ENCODE data around the gene DTYMK. TPM values are rescaled to one million over a fixed set of nuclear protein-coding genes. Genes with fewer than 3 reads are reported as not detected.

Gene DTYMK
- total and polyA plus RNA-seq, 2 donors (not counting 3 experiments of a cell fraction or from before 2014, with no cell fraction given), result 67.0 to 104 TPM

- no peak overlapping the region for H3K4me2 ChIP-seq (ENCODE audit: insufficient read depth, low read length)
- no peak for DNase-seq (ENCODE audit: low read depth, low spot score)
- no peak overlapping the region for H2AFZ ChIP-seq (ENCODE audit: low read depth, low read length)
- FAIRE-seq, result no peak
- H4K20me1 ChIP-seq (replicated peaks; ENCODE audit: control insufficient read depth, extremely low read depth, insufficient read depth, low read length), result no peaks in the 10 kb centered on the region
- dilution Hi-C loops (cut with MboI; ENCODE audit: extremely low pct_ligation_motif_present, low sequenced_read_pairs) (no loop called here), intact Hi-C loops (cut with micrococcal nuclease) (no loop called here)
- peaks cover 41% of the 10 kb centered on the region for H3K79me2 ChIP-seq (ENCODE audit: control insufficient read depth, insufficient read depth, low read length)
- TF ChIP-seq POLR2A (IDR thresholded peaks at IDR 0.05; ENCODE audit: low read depth, low read length) (no peak), MYC (IDR thresholded peaks at IDR 0.05; ENCODE audit: low read depth, low read length) (no peak), POLR2AphosphoS5 (IDR thresholded peaks at IDR 0.05; ENCODE audit: insufficient read depth, low read depth, low read length) (no peak), MAX (IDR thresholded peaks at IDR 0.05; ENCODE audit: insufficient read depth, insufficient read length) (no peak), JUN (IDR thresholded peaks at IDR 0.05; ENCODE audit: borderline replicate concordance, insufficient read depth, insufficient read length, low read depth) (no peak), EZH2 (IDR thresholded peaks at IDR 0.05; ENCODE audit: borderline replicate concordance, low read depth, low read length, severe bottlenecking) (no peak), FOS (IDR thresholded peaks at IDR 0.05; ENCODE audit: borderline replicate concordance, insufficient read depth, low read length) (no peak), GATA2 (IDR thresholded peaks at IDR 0.05; ENCODE audit: insufficient read depth, insufficient read length, low read depth, low read length) (no peak)
- TF ChIP-seq, protein P1, sequence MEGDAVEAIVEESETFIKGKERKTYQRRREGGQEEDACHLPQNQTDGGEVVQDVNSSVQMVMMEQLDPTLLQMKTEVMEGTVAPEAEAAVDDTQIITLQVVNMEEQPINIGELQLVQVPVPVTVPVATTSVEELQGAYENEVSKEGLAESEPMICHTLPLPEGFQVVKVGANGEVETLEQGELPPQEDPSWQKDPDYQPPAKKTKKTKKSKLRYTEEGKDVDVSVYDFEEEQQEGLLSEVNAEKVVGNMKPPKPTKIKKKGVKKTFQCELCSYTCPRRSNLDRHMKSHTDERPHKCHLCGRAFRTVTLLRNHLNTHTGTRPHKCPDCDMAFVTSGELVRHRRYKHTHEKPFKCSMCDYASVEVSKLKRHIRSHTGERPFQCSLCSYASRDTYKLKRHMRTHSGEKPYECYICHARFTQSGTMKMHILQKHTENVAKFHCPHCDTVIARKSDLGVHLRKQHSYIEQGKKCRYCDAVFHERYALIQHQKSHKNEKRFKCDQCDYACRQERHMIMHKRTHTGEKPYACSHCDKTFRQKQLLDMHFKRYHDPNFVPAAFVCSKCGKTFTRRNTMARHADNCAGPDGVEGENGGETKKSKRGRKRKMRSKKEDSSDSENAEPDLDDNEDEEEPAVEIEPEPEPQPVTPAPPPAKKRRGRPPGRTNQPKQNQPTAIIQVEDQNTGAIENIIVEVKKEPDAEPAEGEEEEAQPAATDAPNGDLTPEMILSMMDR (IDR thresholded peaks at IDR 0.05; ENCODE audit: extremely low read depth in 1 of 2, insufficient read depth in 1 of 2, low read depth in 1 of 2, low read length in 2 of 2), result no peak
- no peaks in the 10 kb centered on the region for H3K9me1 ChIP-seq (replicated peaks; ENCODE audit: control insufficient read depth, extremely low read depth, insufficient read depth, low read length)
- no TSS peak for BruUV-seq (replicated peaks)
- no peak overlapping the region for H3K4me3 ChIP-seq (replicated peaks in 1 of 3; ENCODE audit: insufficient read depth in 1 of 3, low read depth in 1 of 3, low read length in 3 of 3)
- H3K27me3 ChIP-seq (ENCODE audit: control insufficient read depth in 2 of 2, insufficient read depth in 2 of 2, low read length in 2 of 2), result no peaks in the 10 kb centered on the region
- no peaks in the 10 kb centered on the region for H3K4me1 ChIP-seq (ENCODE audit: control insufficient read depth, extremely low read depth, insufficient read depth, low read length)
- H3K27ac ChIP-seq (ENCODE audit: insufficient read depth, low read depth, low read length), result no peak overlapping the region
- ChIA-PET CTCF (interaction anchor here (1.0 kb wide), 1 partner anchor 10 kb away, joined by 3 read pairs; no protein-coding TSS in a partner anchor), POLR2A (interaction anchor here (0.7 kb wide), 1 partner anchor 46 kb away, joined by 3 read pairs; no protein-coding TSS in a partner anchor)
- no peak overlapping the region for H3K9ac ChIP-seq (replicated peaks; ENCODE audit: extremely low read depth, insufficient read depth, low read length)
- peaks cover 10 to 22% of the 10 kb centered on the region in 2 experiments for H3K36me3 ChIP-seq (ENCODE audit: control insufficient read depth in 2 of 2, extremely low read depth in 1 of 2, insufficient read depth in 2 of 2, low read length in 2 of 2)
- H3K9me3 ChIP-seq (replicated peaks; ENCODE audit: control insufficient read depth, insufficient read depth, low read length), result no peaks in the 10 kb centered on the region
Measured at GRCh38 chr2:241649927-241650326, 36.7 kb downstream of the DTYMK start.
